ENCODE measurements around the gene MAP3K21.

Gene MAP3K21

GRCh38 chr1:233340966-233341516 lies 13.5 kb downstream of the MAP3K21 start:
- Histone ChIP-seq H3K9me2 (replicated peaks; ENCODE audit: insufficient read depth, low read length) (no peaks in the 10 kb centered on the region), H3K36me3 (replicated peaks; ENCODE audit: insufficient read depth, low read length) (no peaks in the 10 kb centered on the region), H3K9me3 (replicated peaks; ENCODE audit: insufficient read depth, low read length) (no peaks in the 10 kb centered on the region), H3K9ac (ENCODE audit: low read length) (no peak overlapping the region), H3K27me3 (replicated peaks; ENCODE audit: insufficient read depth, low read length) (no peaks in the 10 kb centered on the region), H3F3A (ENCODE audit: insufficient read depth, low read length) (no peaks in the 10 kb centered on the region), H3K4me1 (ENCODE audit: low read length) (no peaks in the 10 kb centered on the region), H4K20me1 (ENCODE audit: insufficient read depth, low read length) (no peaks in the 10 kb centered on the region), H3K4me2 (ENCODE audit: low read depth, low read length) (no peak overlapping the region), H2AFZ (ENCODE audit: low read length) (no peak overlapping the region), H3K4me3 (ENCODE audit: low read length) (no peak overlapping the region), H3K79me2 (ENCODE audit: low read length) (peaks cover 64% of the 10 kb centered on the region), H3K27ac (ENCODE audit: low read length) (no peak overlapping the region)
- TF ChIP-seq EZH2 (optimal IDR thresholded peaks at IDR 0.05; ENCODE audit: low read depth, low read length) (no peak), EZH2phosphoT487 (IDR thresholded peaks at IDR 0.05; ENCODE audit: low read length) (no peak), CTCF (IDR thresholded peaks at IDR 0.05; ENCODE audit: low read length) (no peak)
- DNase-seq: no peak

- Histone ChIP-seq H3K4me1 (ENCODE audit: low read length) (no peaks in the 10 kb centered on the region), H3K9me3 (replicated peaks; ENCODE audit: insufficient read depth, low read length) (no peaks in the 10 kb centered on the region), H3K27me3 (replicated peaks; ENCODE audit: insufficient read depth, low read length) (no peaks in the 10 kb centered on the region), H3K9ac (ENCODE audit: low read length) (no peak overlapping the region), H3K79me2 (ENCODE audit: low read length) (peaks cover 57% of the 10 kb centered on the region), H4K20me1 (ENCODE audit: insufficient read depth, low read length) (no peaks in the 10 kb centered on the region), H3K4me2 (ENCODE audit: low read depth, low read length) (no peak overlapping the region), H2AFZ (ENCODE audit: low read length) (no peak overlapping the region), H3K27ac (ENCODE audit: low read length) (no peak overlapping the region), H3K9me2 (replicated peaks; ENCODE audit: insufficient read depth, low read length) (no peaks in the 10 kb centered on the region), H3K36me3 (replicated peaks; ENCODE audit: insufficient read depth, low read length) (no peaks in the 10 kb centered on the region), H3F3A (ENCODE audit: insufficient read depth, low read length) (no peaks in the 10 kb centered on the region), H3K4me3 (ENCODE audit: low read length) (no peak overlapping the region)
- no peak for DNase-seq
- TF ChIP-seq EZH2 (optimal IDR thresholded peaks at IDR 0.05; ENCODE audit: low read depth, low read length) (no peak), CTCF (IDR thresholded peaks at IDR 0.05; ENCODE audit: low read length) (no peak), EZH2phosphoT487 (IDR thresholded peaks at IDR 0.05; ENCODE audit: low read length) (no peak)
Measured at GRCh38 chr1:233342086-233342485, 14.6 kb downstream of the MAP3K21 start.

- H3K9me2 ChIP-seq (replicated peaks; ENCODE audit: insufficient read depth, low read length): no peaks in the 10 kb centered on the region
- H3F3A ChIP-seq (ENCODE audit: insufficient read depth, low read length): no peaks in the 10 kb centered on the region
- TF ChIP-seq EZH2phosphoT487 (IDR thresholded peaks at IDR 0.05; ENCODE audit: low read length) (no peak), EZH2 (optimal IDR thresholded peaks at IDR 0.05; ENCODE audit: low read depth, low read length) (no peak), CTCF (IDR thresholded peaks at IDR 0.05; ENCODE audit: low read length) (no peak)
- H3K27ac ChIP-seq (ENCODE audit: low read length): no peak overlapping the region
- H3K9me3 ChIP-seq (replicated peaks; ENCODE audit: insufficient read depth, low read length): no peaks in the 10 kb centered on the region
- no peaks in the 10 kb centered on the region for H3K4me1 ChIP-seq (ENCODE audit: low read length)
- H4K20me1 ChIP-seq (ENCODE audit: insufficient read depth, low read length): no peaks in the 10 kb centered on the region
- H3K27me3 ChIP-seq (replicated peaks; ENCODE audit: insufficient read depth, low read length): no peaks in the 10 kb centered on the region
- H2AFZ ChIP-seq (ENCODE audit: low read length): no peak overlapping the region
- no peak overlapping the region for H3K4me3 ChIP-seq (ENCODE audit: low read length)
- peaks cover 46% of the 10 kb centered on the region for H3K79me2 ChIP-seq (ENCODE audit: low read length)
- H3K4me2 ChIP-seq (ENCODE audit: low read depth, low read length): no peak overlapping the region
- H3K9ac ChIP-seq (ENCODE audit: low read length): no peak overlapping the region
- no peak for DNase-seq
- no peaks in the 10 kb centered on the region for H3K36me3 ChIP-seq (replicated peaks; ENCODE audit: insufficient read depth, low read length)
Measured at GRCh38 chr1:233343262-233343661, 15.7 kb downstream of the MAP3K21 start.
